PFSK-1 (cell line): Measurements from ENCODE around the gene CCDC152.

Source experiments
- POLR2AphosphoS5 ChIP-seq: IDR thresholded peaks from 2 replicates; pipeline ENCODE4 v1.6.1; 2012; ENCODE audit warnings: low read depth, mild to moderate bottlenecking, control low read depth, low read length, moderate library complexity
- SIN3A ChIP-seq: IDR thresholded peaks from 2 replicates; pipeline ENCODE4 v1.6.1; 2012; ENCODE audit warnings: mild to moderate bottlenecking, low read length, moderate library complexity, borderline replicate concordance; ENCODE audit not compliant: insufficient read depth

- TF ChIP-seq POLR2AphosphoS5 (no peak), SIN3A (no peak)
These were observed 69.0 kb downstream of the CCDC152 start for GRCh38 chr5:42825422-42826148.
